A673 (cell line): ENCODE results near the gene ACBD3. TPM values are rescaled to one million over a fixed set of nuclear protein-coding genes. Genes with fewer than 3 reads are reported as not detected.

Experiments
- BruUV-seq: library from RNA; stranded (reverse); fragments of 400-500 nt; replicated peaks from 2 replicates; lab custom pipeline; 2021; lab: Mats Ljungman, UMichigan
- CTCF ChIA-PET: fragments of 300-600 bp; sonication (Branson Sonifier 250); formaldehyde crosslinking; loops from one replicate; lab custom pipeline; 2022; ENCODE audit warnings: antibody characterized with exemption; lab: Charles Lee
- POLR2A ChIA-PET: fragments of 300-600 bp; sonication (Branson Sonifier 250); formaldehyde crosslinking; loops from one replicate; lab custom pipeline; 2022; ENCODE audit warnings: antibody characterized with exemption; ENCODE audit not compliant: low non-redundant PET; lab: Charles Lee
- DNase-seq: peaks from one replicate; pipeline ENCODE4 v3.0.0-alpha.2; 2015; ENCODE audit warnings: low spot score
- H3K27ac ChIP-seq: fragments of 200-600 bp; sonication (generic); 2 replicates; pipeline ENCODE4 v1.5.1; 2016; ENCODE audit warnings: mixed run types, low read depth, mild to moderate bottlenecking, mixed read lengths, antibody characterized with exemption, low read length; ENCODE audit not compliant: poor library complexity, severe bottlenecking
- H3K27me3 ChIP-seq: fragments of 200-600 bp; sonication (generic); replicated peaks from 2 replicates; pipeline ENCODE4 v1.6.1; 2017; ENCODE audit warnings: mixed run types, low read depth, mild to moderate bottlenecking, mixed read lengths, antibody characterized with exemption, low read length; ENCODE audit not compliant: insufficient read depth, poor library complexity
- H3K36me3 ChIP-seq: fragments of 200-600 bp; sonication (generic); 2 replicates; pipeline ENCODE4 v1.6.1; 2016; ENCODE audit warnings: mixed run types, mild to moderate bottlenecking, mixed read lengths, antibody characterized with exemption, low read length; ENCODE audit not compliant: insufficient read depth, poor library complexity, severe bottlenecking
- H3K4me1 ChIP-seq: fragments of 200-600 bp; sonication (generic); 2 replicates; pipeline ENCODE4 v1.6.1; 2017; ENCODE audit warnings: mixed run types, mild to moderate bottlenecking, mixed read lengths, antibody characterized with exemption, low read length; ENCODE audit not compliant: insufficient read depth, poor library complexity, severe bottlenecking
- H3K4me3 ChIP-seq: fragments of 200-600 bp; sonication (generic); 2 replicates; pipeline ENCODE4 v1.5.1; 2016; ENCODE audit warnings: low read depth, mixed run types, mild to moderate bottlenecking, mixed read lengths, low read length; ENCODE audit not compliant: poor library complexity, severe bottlenecking
- H3K9me3 ChIP-seq: fragments of 200-600 bp; sonication (generic); 2 replicates; pipeline ENCODE4 v1.6.1; 2016; ENCODE audit warnings: mixed run types, low read depth, mild to moderate bottlenecking, mixed read lengths, antibody characterized with exemption, low read length; ENCODE audit not compliant: poor library complexity, severe bottlenecking
- EZH2 ChIP-seq: fragments of 200-600 bp; sonication (generic); IDR thresholded peaks from 2 replicates; pipeline ENCODE4 v1.6.1; 2017; ENCODE audit warnings: borderline replicate concordance, low read depth, mild to moderate bottlenecking, mixed read lengths, antibody characterized with exemption, low read length; ENCODE audit not compliant: poor library complexity, severe bottlenecking
- intact Hi-C: fragments of 100-400 bp; cut with micrococcal nuclease; formaldehyde crosslinking; loops from one replicate; pipeline ENCODE4 v1.10.0; 2022; ENCODE audit not compliant: unreplicated experiment
- total RNA-seq: library from RNA; stranded (reverse); gene quantifications from 2 replicates; pipeline ENCODE4 v1.2.3, GENCODE V29; 2021
- TF ChIP-seq, protein P1 (sequence below): fragments of 300-800, 200-600 bp; sonication (generic); conservative IDR thresholded peaks from 2 replicates; pipeline ENCODE4 v1.5.1; 2017; ENCODE audit warnings: low read depth, mild to moderate bottlenecking, antibody characterized with exemption, low read length, moderate library complexity, mixed read lengths

The ACBD3 gene
- total RNA-seq, 1 experiment from 2014 or later: 33.4 TPM

GRCh38 chr1:226120398-226120797 lies 66.1 kb downstream of the ACBD3 start:
- H3K4me3 ChIP-seq: no peak overlapping the region
- CTCF ChIA-PET: interaction anchor here (0.6 to 1.2 kb wide), 3 partner anchors 9 to 62 kb away, joined by 3 to 12 read pairs (median 8); no protein-coding TSS in a partner anchor
- no peak for TF ChIP-seq EZH2
- TF ChIP-seq, protein P1, sequence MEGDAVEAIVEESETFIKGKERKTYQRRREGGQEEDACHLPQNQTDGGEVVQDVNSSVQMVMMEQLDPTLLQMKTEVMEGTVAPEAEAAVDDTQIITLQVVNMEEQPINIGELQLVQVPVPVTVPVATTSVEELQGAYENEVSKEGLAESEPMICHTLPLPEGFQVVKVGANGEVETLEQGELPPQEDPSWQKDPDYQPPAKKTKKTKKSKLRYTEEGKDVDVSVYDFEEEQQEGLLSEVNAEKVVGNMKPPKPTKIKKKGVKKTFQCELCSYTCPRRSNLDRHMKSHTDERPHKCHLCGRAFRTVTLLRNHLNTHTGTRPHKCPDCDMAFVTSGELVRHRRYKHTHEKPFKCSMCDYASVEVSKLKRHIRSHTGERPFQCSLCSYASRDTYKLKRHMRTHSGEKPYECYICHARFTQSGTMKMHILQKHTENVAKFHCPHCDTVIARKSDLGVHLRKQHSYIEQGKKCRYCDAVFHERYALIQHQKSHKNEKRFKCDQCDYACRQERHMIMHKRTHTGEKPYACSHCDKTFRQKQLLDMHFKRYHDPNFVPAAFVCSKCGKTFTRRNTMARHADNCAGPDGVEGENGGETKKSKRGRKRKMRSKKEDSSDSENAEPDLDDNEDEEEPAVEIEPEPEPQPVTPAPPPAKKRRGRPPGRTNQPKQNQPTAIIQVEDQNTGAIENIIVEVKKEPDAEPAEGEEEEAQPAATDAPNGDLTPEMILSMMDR: no peak
- H3K27ac ChIP-seq: no peak overlapping the region
- BruUV-seq: no TSS peak
- intact Hi-C loops: loop anchor here (5.0 kb wide), 2 partner anchors 38 to 123 kb away; partner anchors contain the start of gene SDE2
- no peaks in the 10 kb centered on the region for H3K27me3 ChIP-seq
- no peaks in the 10 kb centered on the region for H3K36me3 ChIP-seq
- no peaks in the 10 kb centered on the region for H3K9me3 ChIP-seq
- H3K4me1 ChIP-seq: peaks cover 6% of the 10 kb centered on the region
- POLR2A ChIA-PET: interaction anchor here (0.5 kb wide), 1 partner anchor 165 kb away, joined by 9 read pairs; no protein-coding TSS in a partner anchor
- DNase-seq: no peak

GRCh38 chr1:226119169-226119568 lies 67.4 kb downstream of the ACBD3 start:
- H3K36me3 ChIP-seq: no peaks in the 10 kb centered on the region
- POLR2A ChIA-PET: no interaction called here
- no peaks in the 10 kb centered on the region for H3K27me3 ChIP-seq
- no peak overlapping the region for H3K27ac ChIP-seq
- no TSS peak for BruUV-seq
- DNase-seq: no peak
- no peaks in the 10 kb centered on the region for H3K9me3 ChIP-seq
- H3K4me3 ChIP-seq: no peak overlapping the region
- CTCF ChIA-PET: interaction anchor here (2.3 kb wide), 1 partner anchor 54 kb away, joined by 4 read pairs; no protein-coding TSS in a partner anchor
- TF ChIP-seq EZH2: no peak
- TF ChIP-seq, protein P1: no peak
- intact Hi-C loops: no loop called here
- peaks cover 6% of the 10 kb centered on the region for H3K4me1 ChIP-seq

DNA sequence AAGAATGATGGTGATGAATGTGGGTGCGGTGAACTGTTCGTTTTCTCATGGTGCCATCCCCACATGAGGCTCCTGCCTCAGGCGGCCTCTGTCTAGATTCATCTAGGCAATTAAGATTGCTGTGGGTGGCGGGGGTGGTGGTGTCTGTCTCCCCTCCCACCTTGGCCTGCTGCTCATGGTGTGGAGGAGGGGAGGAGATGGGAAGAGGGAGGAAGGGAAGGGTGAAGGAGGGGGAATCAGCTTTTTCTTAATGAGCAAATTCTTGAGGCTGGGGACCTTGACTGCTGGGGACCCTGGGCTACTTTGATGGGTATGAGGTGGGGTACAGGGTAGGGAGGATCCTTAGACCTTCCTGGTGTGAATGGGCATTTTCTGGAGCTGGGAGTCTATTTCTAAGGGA lies 68.2 kb downstream of the ACBD3 start:
- Histone ChIP-seq H3K27me3 (no peaks in the 10 kb centered on the region), H3K4me1 (peaks cover 6% of the 10 kb centered on the region), H3K36me3 (no peaks in the 10 kb centered on the region), H3K27ac (no peak overlapping the region), H3K4me3 (no peak overlapping the region), H3K9me3 (no peaks in the 10 kb centered on the region)
- POLR2A ChIA-PET: no interaction called here
- DNase-seq: no peak
- no TSS peak for BruUV-seq
- TF ChIP-seq, protein P1: no peak
- TF ChIP-seq EZH2: no peak
- CTCF ChIA-PET: interaction anchor here (2.3 kb wide), 1 partner anchor 54 kb away, joined by 4 read pairs; no protein-coding TSS in a partner anchor
- intact Hi-C loops: no loop called here
